VCaP (cell line): ENCODE results near the gene HDAC5.

Source experiments
- H3K27ac ChIP-seq: fragments of 450-650 bp; 2 replicates; pipeline ENCODE4 v1.5.1; 2017
- CTCF ChIP-seq: fragments of 450-650 bp; conservative IDR thresholded peaks from 2 replicates; pipeline ENCODE4 v1.5.1; 2017; ENCODE audit warnings: mild to moderate bottlenecking, moderate library complexity

The HDAC5 gene

GRCh38 chr17:44119798-44120197 is 3.6 kb downstream of the HDAC5 start:
- no peak for TF ChIP-seq CTCF

GRCh38 chr17:44119062-44119461 is 4.4 kb downstream of the HDAC5 start:
- no peak for TF ChIP-seq CTCF
- H3K27ac ChIP-seq = no peak overlapping the region

More at GRCh38 chr17:44119798-44120197, 3.6 kb downstream of the HDAC5 start:
- H3K27ac ChIP-seq = no peak overlapping the region

GRCh38 chr17:44118427-44119050 is 4.9 kb downstream of the HDAC5 start:
- H3K27ac ChIP-seq = no peak overlapping the region
- no peak for TF ChIP-seq CTCF

- TF ChIP-seq CTCF = no peak
- no peak overlapping the region for H3K27ac ChIP-seq
Measured at GRCh38 chr17:44117351-44117750, 6.1 kb downstream of the HDAC5 start.

- peak; percentile 74 for TF ChIP-seq CTCF
- no peak overlapping the region for H3K27ac ChIP-seq
Measured at GRCh38 chr17:44115585-44116415, 7.6 kb downstream of the HDAC5 start.

- TF ChIP-seq CTCF = no peak
- no peak overlapping the region for H3K27ac ChIP-seq
Measured at GRCh38 chr17:44113868-44114840, 9.3 kb downstream of the HDAC5 start.

GRCh38 chr17:44113382-44113781 is 10.1 kb downstream of the HDAC5 start:
- H3K27ac ChIP-seq = no peak overlapping the region
- TF ChIP-seq CTCF = no peak
